Loucy (cell line): ENCODE data around the gene SLC5A12.

Source experiments
- H2AFZ ChIP-seq: fragments of 200-600 bp; sonication (generic); 2 replicates; pipeline ENCODE4 v1.6.0; 2016; ENCODE audit warnings: antibody characterized with exemption, mild to moderate bottlenecking, low read length, moderate library complexity
- H3F3A ChIP-seq: fragments of 200-600 bp; 2 replicates; pipeline ENCODE4 v1.6.0; 2016; ENCODE audit warnings: antibody characterized with exemption, low read depth, mild to moderate bottlenecking
- H3K27me3 ChIP-seq: fragments of 200-600 bp; sonication (generic); 2 replicates; pipeline ENCODE4 v1.6.1; 2014; ENCODE audit warnings: low read length, mild to moderate bottlenecking; ENCODE audit not compliant: insufficient read depth, poor library complexity, severe bottlenecking
- H3K36me3 ChIP-seq: fragments of 200-600 bp; sonication (generic); 2 replicates; pipeline ENCODE4 v1.6.1; 2016; ENCODE audit warnings: low read length; ENCODE audit not compliant: insufficient read depth
- H3K4me1 ChIP-seq: fragments of 200-600 bp; sonication (generic); 2 replicates; pipeline ENCODE4 v1.5.1; 2014; ENCODE audit warnings: low read length, mild to moderate bottlenecking; ENCODE audit not compliant: insufficient read depth, poor library complexity, severe bottlenecking
- H3K4me2 ChIP-seq: fragments of 200-600 bp; sonication (generic); 2 replicates; pipeline ENCODE4 v1.6.0; 2014; ENCODE audit warnings: antibody characterized with exemption, low read length, low read depth, mild to moderate bottlenecking; ENCODE audit not compliant: poor library complexity, severe bottlenecking
- H3K4me3 ChIP-seq: fragments of 200-600 bp; sonication (generic); 2 replicates; pipeline ENCODE4 v1.5.1; 2014; ENCODE audit warnings: low read length, mild to moderate bottlenecking, mixed read lengths; ENCODE audit not compliant: poor library complexity, severe bottlenecking
- H3K79me2 ChIP-seq: fragments of 200-600 bp; sonication (generic); 2 replicates; pipeline ENCODE4 v1.6.1; 2014; ENCODE audit warnings: low read length; ENCODE audit not compliant: insufficient read depth
- H3K9ac ChIP-seq: fragments of 200-600 bp; sonication (generic); 2 replicates; pipeline ENCODE4 v1.6.0; 2014; ENCODE audit warnings: mild to moderate bottlenecking, low read depth, low read length, moderate library complexity; ENCODE audit not compliant: poor library complexity, severe bottlenecking
- H3K9me2 ChIP-seq: fragments of 200-600 bp; sonication (generic); replicated peaks from 2 replicates; pipeline ENCODE4 v1.6.1; 2016; ENCODE audit warnings: low read depth, low read length, mixed read lengths
- H3K9me3 ChIP-seq: fragments of 200-600 bp; sonication (generic); 2 replicates; pipeline ENCODE4 v1.6.1; 2014; ENCODE audit warnings: mild to moderate bottlenecking, antibody characterized with exemption, low read length, low read depth; ENCODE audit not compliant: insufficient read depth
- H4K20me1 ChIP-seq: fragments of 200-600 bp; sonication (generic); 2 replicates; pipeline ENCODE4 v1.6.0; 2014; ENCODE audit warnings: antibody characterized with exemption, low read length, mild to moderate bottlenecking; ENCODE audit not compliant: insufficient read depth, poor library complexity, severe bottlenecking
- CTCF ChIP-seq: fragments of 200-600 bp; sonication (generic); conservative IDR thresholded peaks from 2 replicates; pipeline ENCODE4 v1.5.1; 2014; ENCODE audit warnings: mild to moderate bottlenecking, antibody characterized with exemption, low read length
- EZH2phosphoT487 ChIP-seq: fragments of 200-600 bp; IDR thresholded peaks from 2 replicates; pipeline ENCODE4 v1.6.1; 2018; ENCODE audit warnings: antibody characterized with exemption, mild to moderate bottlenecking, moderate library complexity, borderline replicate concordance

The SLC5A12 gene

DNA sequence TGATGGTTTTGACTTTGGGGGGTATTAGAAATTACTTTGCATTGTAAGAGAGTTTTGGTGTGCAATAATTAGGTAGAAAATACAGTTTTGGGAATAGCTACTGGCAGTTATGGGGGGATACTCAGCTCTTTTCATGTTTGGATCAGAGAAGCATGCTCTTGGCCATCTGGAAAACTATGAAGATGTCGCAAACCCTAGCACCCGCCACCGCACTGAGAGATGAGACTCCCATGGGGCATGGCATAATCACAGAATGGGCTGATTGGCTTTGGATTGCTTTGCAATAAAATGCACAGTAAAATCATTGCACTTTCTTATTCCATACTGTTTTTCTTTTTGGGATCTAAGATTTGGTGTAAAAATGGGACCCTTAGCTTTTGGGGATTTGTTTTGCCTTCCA lies 43.5 kb upstream of the SLC5A12 start:
- Histone ChIP-seq H4K20me1 (no peaks in the 10 kb centered on the region), H3K4me1 (no peaks in the 10 kb centered on the region)

DNA sequence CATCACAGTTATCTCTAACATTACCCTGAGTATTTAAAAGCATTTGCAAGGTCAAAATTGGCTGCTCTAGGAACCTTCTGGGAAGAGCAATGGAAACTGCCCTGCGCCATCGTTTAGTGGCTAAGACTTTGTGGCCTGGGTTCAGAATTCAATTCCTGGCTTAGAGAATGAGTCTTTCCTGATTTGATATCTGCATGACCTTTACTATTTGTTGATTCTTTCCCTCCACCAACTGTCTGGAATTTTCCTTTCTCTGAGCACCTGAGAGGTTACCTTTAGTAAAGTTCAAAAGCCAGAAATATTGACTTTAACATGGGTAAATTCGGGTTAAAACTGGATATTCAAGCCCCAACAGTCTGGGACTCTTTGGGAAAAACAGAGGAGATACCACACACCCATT lies 43.0 kb upstream of the SLC5A12 start:
- Histone ChIP-seq H3K9me3 (no peaks in the 10 kb centered on the region), H3K4me2 (no peak overlapping the region), H3K9ac (no peak overlapping the region), H3K4me3 (no peak overlapping the region), H3K79me2 (no peaks in the 10 kb centered on the region), H3K36me3 (no peaks in the 10 kb centered on the region), H3K27me3 (no peaks in the 10 kb centered on the region), H3K9me2 (no peaks in the 10 kb centered on the region), H2AFZ (no peak overlapping the region), H4K20me1 (no peaks in the 10 kb centered on the region), H3F3A (no peaks in the 10 kb centered on the region), H3K4me1 (no peaks in the 10 kb centered on the region)
- TF ChIP-seq EZH2phosphoT487 = no peak
- TF ChIP-seq CTCF = no peak

More for the DNA sequence above, 43.5 kb upstream of the SLC5A12 start:
- Histone ChIP-seq H3K4me2 (no peak overlapping the region), H3K79me2 (no peaks in the 10 kb centered on the region), H2AFZ (no peak overlapping the region), H3K9ac (no peak overlapping the region), H3K9me2 (no peaks in the 10 kb centered on the region), H3K27me3 (no peaks in the 10 kb centered on the region), H3F3A (no peaks in the 10 kb centered on the region), H3K4me3 (no peak overlapping the region), H3K9me3 (no peaks in the 10 kb centered on the region), H3K36me3 (no peaks in the 10 kb centered on the region)
- TF ChIP-seq EZH2phosphoT487 (no peak), CTCF (no peak)

GRCh38 chr11:26764315-26764714 lies 42.5 kb upstream of the SLC5A12 start:
- Histone ChIP-seq H3K79me2 (no peaks in the 10 kb centered on the region), H2AFZ (no peak overlapping the region), H3K36me3 (no peaks in the 10 kb centered on the region), H3K4me1 (no peaks in the 10 kb centered on the region), H3F3A (no peaks in the 10 kb centered on the region), H3K9me2 (no peaks in the 10 kb centered on the region), H3K9ac (no peak overlapping the region), H4K20me1 (no peaks in the 10 kb centered on the region), H3K9me3 (no peaks in the 10 kb centered on the region), H3K4me3 (no peak overlapping the region), H3K27me3 (no peaks in the 10 kb centered on the region), H3K4me2 (no peak overlapping the region)
- TF ChIP-seq CTCF (no peak), EZH2phosphoT487 (no peak)
